K562 (cell line): ENCODE data around the gene NR1H2. TPM values are rescaled to one million over a fixed set of nuclear protein-coding genes. Genes with fewer than 3 reads are reported as not detected.

Source experiments
- ASH1L ChIP-seq: fragments of 450-650 bp; IDR thresholded peaks from 2 replicates; pipeline ENCODE4 v1.6.1; 2018; ENCODE audit warnings: borderline replicate concordance, mild to moderate bottlenecking, low read depth; ENCODE audit not compliant: partially characterized antibody
- ATF3 ChIP-seq, 2 experiments: fragments of 450-650 bp in 1 of 2; sonication (generic) in 1 of 2; formaldehyde crosslinking in 1 of 2; IDR thresholded peaks in 1 of 2; conservative IDR thresholded peaks in 1 of 2; 2 replicates each; pipeline versions ENCODE4 v1.6.1 to v1.8.1; 2016 to 2023; ENCODE audit warnings: mild to moderate bottlenecking in 2 of 2, moderate library complexity in 2 of 2, inconsistent platforms in 1 of 2, missing genetic modification reagents in 1 of 2
- GABPB2 ChIP-seq: fragments of 250-450 bp; sonication (Bioruptor Pico); conservative IDR thresholded peaks from 2 replicates; pipeline ENCODE4 v1.5.1; 2021; ENCODE audit warnings: mild to moderate bottlenecking
- HNRNPH1 ChIP-seq: fragments of 200-400 bp; formaldehyde crosslinking; optimal IDR thresholded peaks from 2 replicates; pipeline ENCODE3; 2017; ENCODE audit warnings: low read depth, mild to moderate bottlenecking, low read length, moderate library complexity
- NCOA2 ChIP-seq, 2 experiments: fragments of 450-650 bp; IDR thresholded peaks; 2 replicates each; pipeline ENCODE4 v1.6.1; 2018; ENCODE audit warnings: mild to moderate bottlenecking in 2 of 2, moderate library complexity in 1 of 2; ENCODE audit not compliant: partially characterized antibody in 2 of 2
- RFX1 ChIP-seq: fragments of 450-650 bp; IDR thresholded peaks from 2 replicates; pipeline ENCODE4 v1.6.1; 2016; ENCODE audit warnings: mild to moderate bottlenecking, moderate library complexity
- THRA ChIP-seq: fragments of 450-650 bp; IDR thresholded peaks from 2 replicates; pipeline ENCODE4 v1.6.1; 2017; ENCODE audit warnings: mild to moderate bottlenecking, moderate library complexity
- ZNF311 ChIP-seq: fragments of 250-450 bp; sonication (Bioruptor Pico); IDR thresholded peaks from 2 replicates; pipeline ENCODE4 v1.4.0; 2020; ENCODE audit warnings: mild to moderate bottlenecking, moderate library complexity
- polyA plus RNA-seq, 8 experiments: library from polyadenylated mRNA; depleted of rRNA in 4 of 8; stranded (reverse) in 5 of 8; unstranded in 3 of 8; fragments of >200 nt; fragmentation: Nextera tagmentation in 2 of 8; fragmentation: Illumina TruSeq in 1 of 8; extraction: Ambion mirVana in 2 of 8; extraction: Trizol in 1 of 8; gene quantifications; 2 replicates each; pipeline versions ENCODE4 v1.2.1 to v1.2.3, GENCODE V29; 2011 to 2014; ENCODE audit warnings: inconsistent platforms in 1 of 8, missing spikeins in 1 of 8
- total RNA-seq, 7 experiments: library from RNA; depleted of rRNA in 6 of 7; stranded (reverse); fragments of >200 nt in 6 of 7; fragmentation: Illumina TruSeq in 2 of 7; extraction: Trizol in 2 of 7; gene quantifications; 2 replicates each; pipeline versions ENCODE4 v1.2.1 to v1.2.3, GENCODE V29; 2011 to 2021; ENCODE audit warnings: low replicate concordance in 1 of 7
- TF ChIP-seq, protein P1 (sequence below): IDR thresholded peaks from 2 replicates; pipeline ENCODE4 v1.6.1; 2016; ENCODE audit warnings: missing genetic modification characterization, missing compliant biosample characterization
- TF ChIP-seq, protein P2 (sequence below): fragments of 450-650 bp; IDR thresholded peaks from 2 replicates; pipeline ENCODE4 v1.7.0; 2016; ENCODE audit warnings: borderline replicate concordance
- TF ChIP-seq, protein P3 (sequence below): sonication (generic); formaldehyde crosslinking; IDR thresholded peaks from 2 replicates; pipeline ENCODE4 v1.8.0; 2022; ENCODE audit warnings: mild to moderate bottlenecking, missing genetic modification reagents

NR1H2 gene
- total and polyA plus RNA-seq, 9 of the 15 experiments (the other 6 are each of a cell fraction or from before 2014, with no cell fraction given) = 0.11 to 73.8 (median 24.0) TPM

DNA sequence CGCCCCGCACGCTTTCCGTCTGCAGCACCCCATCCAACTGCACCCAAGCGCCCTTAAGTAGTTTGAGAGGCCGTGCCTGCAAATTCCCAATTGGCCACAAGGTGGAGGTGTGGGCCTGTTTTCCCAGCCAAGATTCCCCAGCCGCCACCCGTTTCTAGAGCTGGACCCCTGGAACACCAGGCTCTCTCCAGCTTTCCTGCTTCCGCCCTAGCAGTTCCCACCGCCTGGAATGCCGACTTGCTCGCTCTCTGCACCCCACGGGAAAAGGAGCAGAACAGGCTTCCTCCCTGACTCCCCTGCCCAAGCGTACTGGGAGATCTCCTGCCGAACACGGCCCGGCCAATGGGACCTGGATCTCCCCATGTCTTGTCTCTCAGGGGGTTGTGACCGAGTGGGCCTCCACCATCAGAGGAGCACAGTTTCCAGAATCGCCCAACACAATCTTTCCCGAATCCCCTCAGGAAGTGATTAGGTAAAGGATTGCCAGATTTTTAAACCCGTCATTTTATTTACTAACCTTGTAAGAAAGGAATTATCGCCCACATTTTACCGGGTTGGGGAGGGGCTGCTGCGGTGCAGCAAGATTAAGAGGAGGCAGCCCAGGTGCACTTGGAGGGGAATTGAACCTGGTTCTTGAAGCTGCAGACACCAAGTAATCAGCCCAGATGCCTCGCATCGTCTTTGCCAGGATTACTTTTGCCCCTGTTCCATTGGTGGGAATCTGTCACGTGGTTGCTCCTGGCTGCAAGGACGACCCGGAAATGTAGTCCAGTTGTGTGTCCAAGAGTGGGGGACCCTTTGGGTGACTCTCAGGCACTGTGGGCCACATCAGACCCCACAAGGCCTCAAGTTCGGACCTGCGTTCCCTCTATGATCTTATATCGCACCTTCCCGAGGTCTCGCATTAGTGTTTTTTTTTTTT lies 7.3 kb upstream of the NR1H2 start (continued):
- TF ChIP-seq, protein P1, sequence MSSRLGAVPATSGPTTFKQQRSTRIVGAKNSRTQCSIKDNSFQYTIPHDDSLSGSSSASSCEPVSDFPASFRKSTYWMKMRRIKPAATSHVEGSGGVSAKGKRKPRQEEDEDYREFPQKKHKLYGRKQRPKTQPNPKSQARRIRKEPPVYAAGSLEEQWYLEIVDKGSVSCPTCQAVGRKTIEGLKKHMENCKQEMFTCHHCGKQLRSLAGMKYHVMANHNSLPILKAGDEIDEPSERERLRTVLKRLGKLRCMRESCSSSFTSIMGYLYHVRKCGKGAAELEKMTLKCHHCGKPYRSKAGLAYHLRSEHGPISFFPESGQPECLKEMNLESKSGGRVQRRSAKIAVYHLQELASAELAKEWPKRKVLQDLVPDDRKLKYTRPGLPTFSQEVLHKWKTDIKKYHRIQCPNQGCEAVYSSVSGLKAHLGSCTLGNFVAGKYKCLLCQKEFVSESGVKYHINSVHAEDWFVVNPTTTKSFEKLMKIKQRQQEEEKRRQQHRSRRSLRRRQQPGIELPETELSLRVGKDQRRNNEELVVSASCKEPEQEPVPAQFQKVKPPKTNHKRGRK = no peak
- TF ChIP-seq ASH1L (no peak), ATF3 (IDR thresholded peaks at IDR 0.05) (no peak), ATF3 (CRISPR knock-in tag; conservative IDR thresholded peaks at IDR 0.05) (no peak), RFX1 (no peak), NCOA2 (IDR thresholded peaks at IDR 0.05; ENCODE audit: partially characterized antibody in 2 of 2) (no peak), THRA (no peak), ZNF311 (CRISPR knock-in tag) (no peak), GABPB2 (CRISPR knock-in tag) (no peak), HNRNPH1 (no peak)
- TF ChIP-seq, protein P2, sequence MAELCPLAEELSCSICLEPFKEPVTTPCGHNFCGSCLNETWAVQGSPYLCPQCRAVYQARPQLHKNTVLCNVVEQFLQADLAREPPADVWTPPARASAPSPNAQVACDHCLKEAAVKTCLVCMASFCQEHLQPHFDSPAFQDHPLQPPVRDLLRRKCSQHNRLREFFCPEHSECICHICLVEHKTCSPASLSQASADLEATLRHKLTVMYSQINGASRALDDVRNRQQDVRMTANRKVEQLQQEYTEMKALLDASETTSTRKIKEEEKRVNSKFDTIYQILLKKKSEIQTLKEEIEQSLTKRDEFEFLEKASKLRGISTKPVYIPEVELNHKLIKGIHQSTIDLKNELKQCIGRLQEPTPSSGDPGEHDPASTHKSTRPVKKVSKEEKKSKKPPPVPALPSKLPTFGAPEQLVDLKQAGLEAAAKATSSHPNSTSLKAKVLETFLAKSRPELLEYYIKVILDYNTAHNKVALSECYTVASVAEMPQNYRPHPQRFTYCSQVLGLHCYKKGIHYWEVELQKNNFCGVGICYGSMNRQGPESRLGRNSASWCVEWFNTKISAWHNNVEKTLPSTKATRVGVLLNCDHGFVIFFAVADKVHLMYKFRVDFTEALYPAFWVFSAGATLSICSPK = no peak
- TF ChIP-seq, protein P3, sequence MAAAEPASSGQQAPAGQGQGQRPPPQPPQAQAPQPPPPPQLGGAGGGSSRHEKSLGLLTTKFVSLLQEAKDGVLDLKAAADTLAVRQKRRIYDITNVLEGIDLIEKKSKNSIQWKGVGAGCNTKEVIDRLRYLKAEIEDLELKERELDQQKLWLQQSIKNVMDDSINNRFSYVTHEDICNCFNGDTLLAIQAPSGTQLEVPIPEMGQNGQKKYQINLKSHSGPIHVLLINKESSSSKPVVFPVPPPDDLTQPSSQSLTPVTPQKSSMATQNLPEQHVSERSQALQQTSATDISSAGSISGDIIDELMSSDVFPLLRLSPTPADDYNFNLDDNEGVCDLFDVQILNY (CRISPR knock-in tag) = no peak
